HCT116 (cell line): Measurements from ENCODE around the gene RASGRF1.

Source experiments
- ATF3 ChIP-seq: IDR thresholded peaks from 2 replicates; pipeline ENCODE4 v1.6.1; 2012
- CBX3 ChIP-seq: IDR thresholded peaks from 2 replicates; pipeline ENCODE4 v1.6.1; 2012; ENCODE audit warnings: low read depth
- CTCF ChIP-seq, 3 experiments: fragments of 200-600 bp in 1 of 3; sonication (generic) in 1 of 3; IDR thresholded peaks in 2 of 3; conservative IDR thresholded peaks in 1 of 3; 2 replicates each; pipeline ENCODE4 v1.5.1; 2012 to 2017; ENCODE audit warnings: low read depth in 2 of 3, low read length in 2 of 3, antibody characterized with exemption in 1 of 3, borderline replicate concordance in 1 of 3, control low read depth in 1 of 3, mild to moderate bottlenecking in 1 of 3, mixed read lengths in 1 of 3, mixed run types in 1 of 3, moderate library complexity in 1 of 3; ENCODE audit not compliant: insufficient read depth in 1 of 3
- EZH2 ChIP-seq: fragments of 200-600 bp; sonication (generic); IDR thresholded peaks from 2 replicates; pipeline ENCODE4 v1.6.1; 2017; ENCODE audit warnings: antibody characterized with exemption, mixed run types
- JUND ChIP-seq: IDR thresholded peaks from 2 replicates; pipeline ENCODE4 v1.6.1; 2012
- POLR2A ChIP-seq: IDR thresholded peaks from 2 replicates; pipeline ENCODE4 v1.7.0; 2011; ENCODE audit warnings: borderline replicate concordance; ENCODE audit not compliant: insufficient read depth, insufficient read length; ENCODE audit errors: extremely low read depth
- POLR2AphosphoS5 ChIP-seq: IDR thresholded peaks from 2 replicates; pipeline ENCODE4 v1.6.1; 2011; ENCODE audit warnings: mild to moderate bottlenecking, low read depth, low read length, moderate library complexity
- REST ChIP-seq: IDR thresholded peaks from 2 replicates; pipeline ENCODE4 v1.6.1; 2012; ENCODE audit warnings: low read depth
- SP1 ChIP-seq: IDR thresholded peaks from 2 replicates; pipeline ENCODE4 v1.6.1; 2012; ENCODE audit warnings: low read depth
- YY1 ChIP-seq: IDR thresholded peaks from 2 replicates; pipeline ENCODE4 v1.6.1; 2011; ENCODE audit warnings: low read length, low read depth, moderate library complexity, mild to moderate bottlenecking; ENCODE audit not compliant: insufficient replicate concordance; ENCODE audit errors: extremely low read depth

- no peak for TF ChIP-seq JUND
- TF ChIP-seq YY1, result no peak
- no peak for TF ChIP-seq EZH2
- TF ChIP-seq CTCF (IDR thresholded peaks at IDR 0.05 in 2 of 3, conservative IDR thresholded peaks at IDR 0.05 in 1 of 3; ENCODE audit: borderline replicate concordance in 1 of 3, insufficient read depth in 1 of 3, low read depth in 2 of 3, low read length in 2 of 3), result no peak
- no peak for TF ChIP-seq POLR2A
- no peak for TF ChIP-seq CBX3
- TF ChIP-seq ATF3, result no peak
- no peak for TF ChIP-seq POLR2AphosphoS5
- TF ChIP-seq SP1, result no peak
- TF ChIP-seq REST, result no peak
These were observed 106.5 kb downstream of the RASGRF1 start for GRCh38 chr15:78984041-78984440.
